ENCODE results near the gene CSTPP1.

GRCh38 chr11:46895821-46896220, 40.7 kb upstream of the CSTPP1 start:
- TF ChIP-seq CTCF (conservative IDR thresholded peaks at IDR 0.05 in 1 of 2, IDR thresholded peaks at IDR 0.05 in 1 of 2; ENCODE audit: low read depth in 1 of 2, low read length in 2 of 2) (no peak), EZH2 (IDR thresholded peaks at IDR 0.05; ENCODE audit: low read length, missing control alignments) (no peak)
